Panc1 (cell line): Measurements from ENCODE around the gene FNBP1L. TPM values are rescaled to one million over a fixed set of nuclear protein-coding genes. Genes with fewer than 3 reads are reported as not detected.

Experiments
- ATAC-seq: fragments of 200-7000 bp; cut with Tn5 transposase; 2 replicates; pipeline ENCODE4 v1.9.1; 2020; ENCODE audit warnings: mild to moderate bottlenecking, moderate library complexity
- BruUV-seq: library from RNA; stranded (reverse); fragments of 400-500 nt; replicated peaks from 2 replicates; lab custom pipeline; 2021; lab: Mats Ljungman, UMichigan
- CTCF ChIA-PET: fragments of 300-600 bp; sonication (Branson Sonifier 250); formaldehyde crosslinking; loops from one replicate; lab custom pipeline; 2022; ENCODE audit warnings: antibody characterized with exemption; lab: Charles Lee
- POLR2A ChIA-PET: fragments of 300-600 bp; sonication (Branson Sonifier 250); formaldehyde crosslinking; loops from one replicate; lab custom pipeline; 2022; ENCODE audit warnings: antibody characterized with exemption; lab: Charles Lee
- DNase-seq: peaks from one replicate; pipeline ENCODE4 v3.0.0-alpha.2; 2010; ENCODE audit warnings: low read depth, low spot score
- H3K27ac ChIP-seq: 2 replicates; pipeline ENCODE4 v1.5.1; 2011; ENCODE audit warnings: mild to moderate bottlenecking, low read length, inconsistent platforms
- H3K27me3 ChIP-seq: fragments of 200-500 bp; sonication (Bioruptor generic); 2 replicates; pipeline ENCODE4 v1.6.0; 2014; ENCODE audit warnings: low read length, inconsistent platforms; ENCODE audit not compliant: control insufficient read depth, insufficient read depth
- H3K36me3 ChIP-seq: fragments of 200-500 bp; sonication (Bioruptor generic); 2 replicates; pipeline ENCODE4 v1.5.1; 2014; ENCODE audit warnings: inconsistent platforms, mild to moderate bottlenecking, low read length, moderate library complexity; ENCODE audit not compliant: control insufficient read depth, insufficient read depth
- H3K4me1 ChIP-seq: 2 replicates; pipeline ENCODE4 v1.5.1; 2011; ENCODE audit warnings: inconsistent platforms, mild to moderate bottlenecking, low read length, moderate library complexity; ENCODE audit not compliant: control insufficient read depth, insufficient read depth
- H3K4me3 ChIP-seq, 2 experiments: 2 replicates each; pipeline ENCODE4 v1.5.1; 2011 to 2012; ENCODE audit warnings: low read depth in 2 of 2, low read length in 2 of 2, mild to moderate bottlenecking in 2 of 2, inconsistent platforms in 1 of 2, moderate library complexity in 1 of 2
- H3K9me3 ChIP-seq: fragments of 200-500 bp; sonication (Bioruptor generic); 2 replicates; pipeline ENCODE4 v1.5.1; 2014; ENCODE audit warnings: low read depth, mild to moderate bottlenecking, inconsistent platforms, low read length, moderate library complexity; ENCODE audit not compliant: control insufficient read depth, insufficient read depth
- POLR2AphosphoS5 ChIP-seq: IDR thresholded peaks from 2 replicates; pipeline ENCODE4 v1.6.1; 2012; ENCODE audit warnings: mild to moderate bottlenecking, low read depth, low read length, moderate library complexity
- SIN3A ChIP-seq: IDR thresholded peaks from 2 replicates; pipeline ENCODE4 v1.6.1; 2012; ENCODE audit warnings: low read depth, mild to moderate bottlenecking, low read length, moderate library complexity, borderline replicate concordance; ENCODE audit not compliant: insufficient read depth
- TCF7L2 ChIP-seq: IDR thresholded peaks from 2 replicates; pipeline ENCODE4 v1.6.1; 2011; ENCODE audit warnings: mild to moderate bottlenecking, low read depth, low read length, inconsistent platforms
- in situ Hi-C: cut with HindIII; loops from 2 replicates; pipeline ENCODE4 v1.10.0; 2016; ENCODE audit warnings: low sequenced_read_pairs, low pct_unique_long_range_greater_than_20kb
- intact Hi-C: fragments of 100-400 bp; cut with micrococcal nuclease; formaldehyde crosslinking; loops from one replicate; pipeline ENCODE4 v1.10.0; 2022; ENCODE audit not compliant: unreplicated experiment
- total RNA-seq: library from RNA; stranded (reverse); gene quantifications from one replicate; pipeline ENCODE4 v1.2.1, GENCODE V29; 2021; ENCODE audit not compliant: unreplicated experiment
- TF ChIP-seq, protein P1 (sequence below): fragments of 450-650 bp; IDR thresholded peaks from 2 replicates; pipeline ENCODE4 v1.5.1; 2017; ENCODE audit warnings: mild to moderate bottlenecking
- TF ChIP-seq, protein P2 (sequence below), 2 experiments: IDR thresholded peaks; 2 replicates each; pipeline ENCODE4 v1.6.1; 2011 to 2012; ENCODE audit warnings: low read depth in 2 of 2, control low read depth in 1 of 2, low read length in 1 of 2, mild to moderate bottlenecking in 1 of 2, moderate library complexity in 1 of 2; ENCODE audit not compliant: insufficient read depth in 1 of 2

FNBP1L gene
- total RNA-seq, 1 experiment from 2014 or later: 25.1 TPM

DNA sequence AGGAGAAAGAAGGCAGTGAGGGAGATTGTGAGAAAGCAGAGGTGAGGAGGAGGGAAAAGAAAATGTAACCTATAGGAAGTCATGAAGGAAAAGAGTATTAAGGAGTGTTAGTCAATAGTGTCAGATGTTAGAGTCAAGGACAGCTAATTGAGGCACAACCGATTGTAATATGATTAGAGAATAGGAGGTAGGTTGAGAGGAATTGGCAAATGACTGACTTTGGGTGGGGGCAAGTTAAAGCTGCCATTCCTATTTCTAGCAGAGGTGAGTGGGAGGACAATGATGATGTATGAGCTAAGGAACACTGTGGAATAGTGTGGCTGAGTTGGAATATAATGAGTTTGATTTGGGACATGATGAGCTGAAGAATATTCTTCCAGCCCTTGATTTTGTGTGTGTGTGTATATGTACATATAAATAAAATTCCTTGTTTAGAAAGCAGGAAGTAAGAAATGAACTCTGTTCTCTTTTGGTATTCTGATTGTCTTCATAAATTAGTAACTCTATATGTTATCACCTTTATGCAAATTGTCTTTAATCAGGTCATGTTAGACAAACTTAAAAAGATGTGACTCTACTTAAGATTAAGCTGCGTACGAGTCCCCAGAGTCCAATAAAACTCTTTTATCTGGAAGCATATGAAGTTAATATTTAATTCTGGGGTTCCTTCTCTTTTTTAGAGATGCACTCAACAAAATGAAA lies 98.4 kb downstream of the FNBP1L start:
- intact Hi-C loops (loop anchor here (10.0 kb wide), 1 partner anchor 102 kb away; the partner anchor contains the start of gene FNBP1L), in situ Hi-C loops (no loop called here)
- BruUV-seq: no TSS peak
- ATAC-seq (no peak), DNase-seq (no peak)
- Histone ChIP-seq H3K9me3 (no peaks in the 10 kb centered on the region), H3K27me3 (no peaks in the 10 kb centered on the region), H3K4me3 (no peak overlapping the region), H3K27ac (no peak overlapping the region), H3K36me3 (peaks cover 9% of the 10 kb centered on the region), H3K4me1 (no peaks in the 10 kb centered on the region)
- POLR2A ChIA-PET: interaction anchor here (0.6 kb wide), 1 partner anchor 12 kb away, joined by 3 read pairs; no protein-coding TSS in a partner anchor
- TF ChIP-seq, protein P1, sequence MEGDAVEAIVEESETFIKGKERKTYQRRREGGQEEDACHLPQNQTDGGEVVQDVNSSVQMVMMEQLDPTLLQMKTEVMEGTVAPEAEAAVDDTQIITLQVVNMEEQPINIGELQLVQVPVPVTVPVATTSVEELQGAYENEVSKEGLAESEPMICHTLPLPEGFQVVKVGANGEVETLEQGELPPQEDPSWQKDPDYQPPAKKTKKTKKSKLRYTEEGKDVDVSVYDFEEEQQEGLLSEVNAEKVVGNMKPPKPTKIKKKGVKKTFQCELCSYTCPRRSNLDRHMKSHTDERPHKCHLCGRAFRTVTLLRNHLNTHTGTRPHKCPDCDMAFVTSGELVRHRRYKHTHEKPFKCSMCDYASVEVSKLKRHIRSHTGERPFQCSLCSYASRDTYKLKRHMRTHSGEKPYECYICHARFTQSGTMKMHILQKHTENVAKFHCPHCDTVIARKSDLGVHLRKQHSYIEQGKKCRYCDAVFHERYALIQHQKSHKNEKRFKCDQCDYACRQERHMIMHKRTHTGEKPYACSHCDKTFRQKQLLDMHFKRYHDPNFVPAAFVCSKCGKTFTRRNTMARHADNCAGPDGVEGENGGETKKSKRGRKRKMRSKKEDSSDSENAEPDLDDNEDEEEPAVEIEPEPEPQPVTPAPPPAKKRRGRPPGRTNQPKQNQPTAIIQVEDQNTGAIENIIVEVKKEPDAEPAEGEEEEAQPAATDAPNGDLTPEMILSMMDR: no peak
- TF ChIP-seq, protein P2, sequence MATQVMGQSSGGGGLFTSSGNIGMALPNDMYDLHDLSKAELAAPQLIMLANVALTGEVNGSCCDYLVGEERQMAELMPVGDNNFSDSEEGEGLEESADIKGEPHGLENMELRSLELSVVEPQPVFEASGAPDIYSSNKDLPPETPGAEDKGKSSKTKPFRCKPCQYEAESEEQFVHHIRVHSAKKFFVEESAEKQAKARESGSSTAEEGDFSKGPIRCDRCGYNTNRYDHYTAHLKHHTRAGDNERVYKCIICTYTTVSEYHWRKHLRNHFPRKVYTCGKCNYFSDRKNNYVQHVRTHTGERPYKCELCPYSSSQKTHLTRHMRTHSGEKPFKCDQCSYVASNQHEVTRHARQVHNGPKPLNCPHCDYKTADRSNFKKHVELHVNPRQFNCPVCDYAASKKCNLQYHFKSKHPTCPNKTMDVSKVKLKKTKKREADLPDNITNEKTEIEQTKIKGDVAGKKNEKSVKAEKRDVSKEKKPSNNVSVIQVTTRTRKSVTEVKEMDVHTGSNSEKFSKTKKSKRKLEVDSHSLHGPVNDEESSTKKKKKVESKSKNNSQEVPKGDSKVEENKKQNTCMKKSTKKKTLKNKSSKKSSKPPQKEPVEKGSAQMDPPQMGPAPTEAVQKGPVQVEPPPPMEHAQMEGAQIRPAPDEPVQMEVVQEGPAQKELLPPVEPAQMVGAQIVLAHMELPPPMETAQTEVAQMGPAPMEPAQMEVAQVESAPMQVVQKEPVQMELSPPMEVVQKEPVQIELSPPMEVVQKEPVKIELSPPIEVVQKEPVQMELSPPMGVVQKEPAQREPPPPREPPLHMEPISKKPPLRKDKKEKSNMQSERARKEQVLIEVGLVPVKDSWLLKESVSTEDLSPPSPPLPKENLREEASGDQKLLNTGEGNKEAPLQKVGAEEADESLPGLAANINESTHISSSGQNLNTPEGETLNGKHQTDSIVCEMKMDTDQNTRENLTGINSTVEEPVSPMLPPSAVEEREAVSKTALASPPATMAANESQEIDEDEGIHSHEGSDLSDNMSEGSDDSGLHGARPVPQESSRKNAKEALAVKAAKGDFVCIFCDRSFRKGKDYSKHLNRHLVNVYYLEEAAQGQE (IDR thresholded peaks at IDR 0.05; ENCODE audit: insufficient read depth in 1 of 2, low read depth in 2 of 2, low read length in 1 of 2): no peak
- TF ChIP-seq SIN3A: no peak
- no peak for TF ChIP-seq POLR2AphosphoS5
- no peak for TF ChIP-seq TCF7L2
- CTCF ChIA-PET: interaction anchor here (0.5 kb wide), 1 partner anchor 122 kb away, joined by 4 read pairs; no protein-coding TSS in a partner anchor

DNA sequence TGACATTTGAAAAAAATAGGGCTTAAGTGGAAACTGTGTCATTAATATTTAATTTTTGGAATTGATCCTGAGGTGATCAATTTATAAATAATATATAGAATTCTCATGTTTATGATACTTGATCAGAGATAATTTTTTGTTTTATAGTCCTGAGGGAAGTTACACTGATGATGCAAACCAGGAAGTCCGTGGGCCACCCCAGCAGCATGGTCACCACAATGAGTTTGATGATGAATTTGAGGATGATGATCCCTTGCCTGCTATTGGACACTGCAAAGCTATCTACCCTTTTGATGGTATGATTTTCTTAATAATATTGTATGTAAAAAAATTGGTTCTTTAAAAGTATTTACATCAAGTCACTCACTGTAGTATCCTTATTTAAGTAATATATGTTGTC lies 101.2 kb downstream of the FNBP1L start:
- ATAC-seq: no peak
- no TSS peak for BruUV-seq
- Histone ChIP-seq H3K4me1 (peaks cover 18% of the 10 kb centered on the region), H3K27ac (no peak overlapping the region), H3K9me3 (no peaks in the 10 kb centered on the region), H3K4me3 (no peak overlapping the region), H3K27me3 (no peaks in the 10 kb centered on the region), H3K36me3 (peaks cover 8% of the 10 kb centered on the region)
- intact Hi-C loops: loop anchor here (10.0 kb wide), 1 partner anchor 104 kb away; the partner anchor contains the start of gene FNBP1L
- POLR2A ChIA-PET: no interaction called here
- DNase-seq: no peak
- in situ Hi-C loops: no loop called here
- CTCF ChIA-PET: no interaction called here
- TF ChIP-seq, protein P1: no peak
- TF ChIP-seq POLR2AphosphoS5 (no peak), SIN3A (no peak), TCF7L2 (no peak)
- TF ChIP-seq, protein P2 (IDR thresholded peaks at IDR 0.05; ENCODE audit: insufficient read depth in 1 of 2, low read depth in 2 of 2, low read length in 1 of 2): no peak
